GM12878 (cell line): Measurements from ENCODE around the gene MAP4K2. TPM values are rescaled to one million over a fixed set of nuclear protein-coding genes. Genes with fewer than 3 reads are reported as not detected.

Experiments used
- ATAC-seq: fragments of 200-7000 bp; cut with Tn5 transposase; 3 replicates; pipeline ENCODE4 v1.9.1; 2020; ENCODE audit warnings: mild to moderate bottlenecking, moderate library complexity
- BruUV-seq: library from RNA; stranded (reverse); fragments of 400-500 nt; replicated peaks from 2 replicates; lab custom pipeline; 2021; lab: Mats Ljungman, UMichigan
- CTCF ChIA-PET: fragments of 300-600 bp; sonication (Branson Sonifier 250); formaldehyde crosslinking; extraction: SDS; loops from one replicate; lab custom pipeline; 2021; ENCODE audit warnings: inconsistent platforms; lab: Yijun Ruan, JAX
- POLR2A ChIA-PET: fragments of 350-600 bp; formaldehyde crosslinking; extraction: SDS; loops from one replicate; lab custom pipeline; 2021; ENCODE audit warnings: inconsistent platforms; lab: Charles Lee
- RAD21 ChIA-PET: fragments of 300-600 bp; sonication (Branson Sonifier 250); formaldehyde crosslinking; loops from one replicate; lab custom pipeline; 2023; ENCODE audit warnings: antibody characterized with exemption; ENCODE audit not compliant: unreplicated experiment; lab: Charles Lee
- SMC1A ChIA-PET: fragments of 300-600 bp; sonication (Branson Sonifier 250); formaldehyde crosslinking; loops from one replicate; lab custom pipeline; 2023; ENCODE audit not compliant: unreplicated experiment, uncharacterized antibody; lab: Charles Lee
- DNase-seq: peaks from one replicate; pipeline ENCODE4 v3.0.0-alpha.2; 2011; ENCODE audit warnings: low read depth, low spot score
- FAIRE-seq: peaks from 3 replicates; lab custom pipeline; 2011; peaks lifted over from hg19 to GRCh38; lab: Jason Lieb, UNC
- H2AFZ ChIP-seq: 2 replicates; pipeline ENCODE4 v1.6.0; 2011; ENCODE audit warnings: low read depth, low read length, control low read depth; ENCODE audit not compliant: control insufficient read depth
- H3K27ac ChIP-seq: 2 replicates; pipeline ENCODE4 v1.5.1; 2011; ENCODE audit warnings: control low read depth; ENCODE audit not compliant: control insufficient read depth, insufficient read depth
- H3K27me3 ChIP-seq, 2 experiments: replicated peaks in 1 of 2; 2 replicates each; pipeline versions ENCODE4 v1.6.0 to v1.6.1; 2011; ENCODE audit warnings: low read length in 1 of 2; ENCODE audit not compliant: control insufficient read depth in 2 of 2, insufficient read depth in 2 of 2
- H3K36me3 ChIP-seq, 2 experiments: 2 replicates each; pipeline ENCODE4 v1.5.1; 2011; ENCODE audit warnings: low read length in 1 of 2; ENCODE audit not compliant: control insufficient read depth in 2 of 2, insufficient read depth in 2 of 2
- H3K4me1 ChIP-seq: 2 replicates; pipeline ENCODE4 v1.6.1; 2011; ENCODE audit warnings: mild to moderate bottlenecking, low read length, moderate library complexity, mixed read lengths; ENCODE audit not compliant: control insufficient read depth, insufficient read depth
- H3K4me2 ChIP-seq: 2 replicates; pipeline ENCODE4 v1.6.0; 2011; ENCODE audit warnings: control low read depth; ENCODE audit not compliant: control insufficient read depth, insufficient read depth
- H3K4me3 ChIP-seq: fragments of 200-600 bp; sonication (generic); 2 replicates; pipeline ENCODE4 v1.5.1; 2016
- H3K79me2 ChIP-seq: 2 replicates; pipeline ENCODE4 v1.6.0; 2011; ENCODE audit warnings: low read length; ENCODE audit not compliant: control insufficient read depth, insufficient read depth
- H3K9ac ChIP-seq: 2 replicates; pipeline ENCODE4 v1.8.0; 2011; ENCODE audit warnings: low read length, control low read depth, mixed read lengths; ENCODE audit not compliant: control insufficient read depth, insufficient read depth
- H3K9me3 ChIP-seq: replicated peaks from 3 replicates; pipeline ENCODE4 v1.5.1; 2011; ENCODE audit warnings: mild to moderate bottlenecking, low read length; ENCODE audit not compliant: control insufficient read depth, insufficient read depth
- H4K20me1 ChIP-seq: 2 replicates; pipeline ENCODE4 v1.6.0; 2011; ENCODE audit not compliant: control insufficient read depth, insufficient read depth
- BCL11A ChIP-seq: IDR thresholded peaks from 2 replicates; pipeline ENCODE4 v1.6.1; 2011; ENCODE audit warnings: low read depth, low read length
- CHD1 ChIP-seq: IDR thresholded peaks from 2 replicates; pipeline ENCODE4 v1.6.1; 2012; ENCODE audit warnings: low read depth, low read length, improper control_type of control experiment
- DPF2 ChIP-seq: fragments of 450-650 bp; IDR thresholded peaks from 2 replicates; pipeline ENCODE4 v1.6.1; 2017; ENCODE audit warnings: mild to moderate bottlenecking
- HCFC1 ChIP-seq: fragments of 150-350 bp; IDR thresholded peaks from 2 replicates; pipeline ENCODE4 v1.6.1; 2014; ENCODE audit warnings: low read length
- HDAC2 ChIP-seq: fragments of 200-600 bp; sonication (generic); IDR thresholded peaks from 2 replicates; pipeline ENCODE4 v1.6.1; 2017
- PML ChIP-seq: IDR thresholded peaks from 2 replicates; pipeline ENCODE4 v1.6.1; 2012; ENCODE audit warnings: low read length, inconsistent platforms
- POLR2AphosphoS2 ChIP-seq: IDR thresholded peaks from 2 replicates; pipeline ENCODE4 v1.6.1; 2011; ENCODE audit warnings: low read depth, mild to moderate bottlenecking, low read length, improper control_type of control experiment, moderate library complexity
- SIX5 ChIP-seq: IDR thresholded peaks from 2 replicates; pipeline ENCODE4 v1.6.1; 2011; ENCODE audit warnings: mild to moderate bottlenecking, low read depth, low read length, moderate library complexity; ENCODE audit not compliant: severe bottlenecking
- SPI1 ChIP-seq: IDR thresholded peaks from 2 replicates; pipeline ENCODE4 v1.6.1; 2011; ENCODE audit warnings: low read depth, mild to moderate bottlenecking, low read length, moderate library complexity, borderline replicate concordance; ENCODE audit not compliant: insufficient read depth
- SREBF1 ChIP-seq: IDR thresholded peaks from 2 replicates; pipeline ENCODE4 v1.6.1; 2012; ENCODE audit warnings: mild to moderate bottlenecking, low read length
- TAF1 ChIP-seq: IDR thresholded peaks from 2 replicates; pipeline ENCODE4 v1.6.1; 2011; ENCODE audit warnings: mild to moderate bottlenecking, low read depth, low read length, borderline replicate concordance
- ZNF24 ChIP-seq: fragments of 450-650 bp; IDR thresholded peaks from 2 replicates; pipeline ENCODE4 v1.6.1; 2017; ENCODE audit warnings: antibody characterized with exemption, mild to moderate bottlenecking
- ZSCAN29 ChIP-seq: fragments of 450-650 bp; IDR thresholded peaks from 2 replicates; pipeline ENCODE4 v1.6.1; 2017; ENCODE audit warnings: mild to moderate bottlenecking, moderate library complexity
- WGBS: methylation state at CpG from one replicate; pipeline ENCODE4 v1.1.6; 2016; ENCODE audit warnings: low lambda C conversion rate; ENCODE audit not compliant: insufficient replicate concordance, insufficient coverage; ENCODE audit errors: missing lambda C conversion rate; 5-methylcytosine and 5-hydroxymethylcytosine counted together
- in situ Hi-C: fragments of 300-500 bp; cut with MboI; formaldehyde crosslinking; loops from 9 replicates; pipeline ENCODE4 v1.14.3; 2018; ENCODE audit warnings: mixed read lengths
- intact Hi-C: fragments of 100-400 bp; cut with micrococcal nuclease; formaldehyde crosslinking; loops from one replicate; pipeline ENCODE4 v1.14.2; 2022; ENCODE audit not compliant: unreplicated experiment
- polyA plus RNA-seq, 11 experiments: library from polyadenylated mRNA; depleted of rRNA in 4 of 11; unstranded in 6 of 11; stranded (reverse) in 5 of 11; fragments of >200 nt; fragmentation: Nextera tagmentation in 4 of 11; fragmentation: Illumina TruSeq in 1 of 11; extraction: Ambion mirVana in 4 of 11; extraction: Trizol in 1 of 11; gene quantifications; 1 replicate in 1 of 11; 2 replicates in 10 of 11; pipeline versions ENCODE4 v1.2.1 to v1.2.3, GENCODE V29; 2011 to 2016; ENCODE audit warnings: inconsistent platforms in 2 of 11, missing spikeins in 2 of 11, low read depth in 1 of 11
- total RNA-seq, 4 experiments: library from RNA; depleted of rRNA in 3 of 4; stranded (reverse); fragments of >200 nt in 3 of 4; fragmentation: Illumina TruSeq in 1 of 4; extraction: Trizol in 1 of 4; gene quantifications; 2 replicates each; pipeline versions ENCODE4 v1.2.1 to v1.2.3, GENCODE V29; 2013 to 2021

MAP4K2 gene
- total and polyA plus RNA-seq, 10 of the 15 experiments (the other 5 are each of a cell fraction or from before 2014, with no cell fraction given): 0.98 to 78.1 (median 48.9) TPM

DNA sequence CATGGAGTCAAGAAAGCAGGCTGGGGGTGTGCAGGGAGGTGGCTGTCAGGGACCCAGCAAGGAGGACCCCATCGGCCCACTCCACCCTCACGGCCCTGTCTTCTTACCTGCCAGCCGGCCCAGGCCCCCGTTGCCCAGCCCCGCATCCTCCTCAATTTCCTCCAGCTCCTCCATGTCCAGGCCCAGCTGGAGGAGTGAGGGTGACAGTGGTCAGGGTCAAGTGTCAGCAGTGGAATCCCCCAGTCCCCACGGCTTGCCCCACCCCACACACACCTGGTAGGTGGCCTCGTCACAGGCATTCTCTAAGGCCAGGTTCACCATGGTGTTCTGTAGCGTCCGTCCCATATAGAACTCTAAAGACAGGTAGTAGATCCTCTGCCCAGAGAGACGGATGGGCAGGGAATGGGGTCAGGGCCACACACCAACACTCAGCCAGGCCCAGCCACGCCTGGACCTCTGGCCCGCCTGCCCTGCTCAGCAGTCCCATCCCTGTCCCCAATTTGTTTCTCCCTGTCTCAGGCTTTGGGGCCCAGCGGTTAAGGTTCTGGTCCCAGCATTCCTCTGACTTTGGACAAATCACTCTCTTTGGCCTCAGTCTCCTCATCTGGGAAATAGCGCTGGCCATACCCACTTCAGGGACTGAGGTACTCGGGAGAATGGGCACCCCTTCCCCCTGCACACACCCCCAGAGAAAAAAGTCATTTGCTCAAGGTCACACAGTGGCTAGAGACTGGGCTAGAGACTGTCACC lies 44.5 kb downstream of the MAP4K2 start:
- ATAC-seq: no peak
- intact Hi-C loops: no loop called here
- no peaks in the 10 kb centered on the region for H4K20me1 ChIP-seq
- in situ Hi-C loops: no loop called here
- H3K9me3 ChIP-seq: no peaks in the 10 kb centered on the region
- SMC1A ChIA-PET: no interaction called here
- CTCF ChIA-PET: no interaction called here
- peaks cover 2% of the 10 kb centered on the region for H3K4me1 ChIP-seq
- H2AFZ ChIP-seq: no peak overlapping the region
- TF ChIP-seq TAF1: no peak
- TF ChIP-seq BCL11A: no peak
- no peak for TF ChIP-seq ZSCAN29
- no peak for TF ChIP-seq ZNF24
- TF ChIP-seq POLR2AphosphoS2: no peak
- no peak for TF ChIP-seq PML
- TF ChIP-seq HCFC1: no peak
- TF ChIP-seq DPF2: no peak
- no peak for TF ChIP-seq HDAC2
- no peak for TF ChIP-seq SIX5
- TF ChIP-seq SPI1: no peak
- TF ChIP-seq SREBF1: no peak
- TF ChIP-seq CHD1: no peak
- no peak overlapping the region for H3K4me2 ChIP-seq
- 70% methylated on average over 15 of the region's 15 CpGs for WGBS
- no peak overlapping the region for H3K9ac ChIP-seq
- no peak for FAIRE-seq
- no peak for DNase-seq
- H3K27me3 ChIP-seq: no peaks in the 10 kb centered on the region
- peaks cover 0 to 6% of the 10 kb centered on the region in 2 experiments; a peak in 2 of 4 replicates for H3K36me3 ChIP-seq
- POLR2A ChIA-PET: no interaction called here
- RAD21 ChIA-PET: no interaction called here
- BruUV-seq: no TSS peak
- no peak overlapping the region for H3K4me3 ChIP-seq
- no peak overlapping the region for H3K27ac ChIP-seq
- H3K79me2 ChIP-seq: no peaks in the 10 kb centered on the region
